Measurements from ENCODE around the gene DENND6B.

- TF ChIP-seq PATZ1 (CRISPR knock-in tag; IDR thresholded peaks at IDR 0.05; ENCODE audit: borderline replicate concordance) (no peak), ZNF70 (CRISPR knock-in tag; IDR thresholded peaks at IDR 0.05) (no peak), CSDC2 (CRISPR knock-in tag; IDR thresholded peaks at IDR 0.05) (no peak), ARNTL (CRISPR knock-in tag; IDR thresholded peaks at IDR 0.05; ENCODE audit: borderline replicate concordance, low read depth) (no peak), TCF4 (CRISPR knock-in tag; IDR thresholded peaks at IDR 0.05; ENCODE audit: borderline replicate concordance) (no peak), ISL1 (CRISPR knock-in tag; IDR thresholded peaks at IDR 0.05) (no peak)
- TF ChIP-seq, protein P1, sequence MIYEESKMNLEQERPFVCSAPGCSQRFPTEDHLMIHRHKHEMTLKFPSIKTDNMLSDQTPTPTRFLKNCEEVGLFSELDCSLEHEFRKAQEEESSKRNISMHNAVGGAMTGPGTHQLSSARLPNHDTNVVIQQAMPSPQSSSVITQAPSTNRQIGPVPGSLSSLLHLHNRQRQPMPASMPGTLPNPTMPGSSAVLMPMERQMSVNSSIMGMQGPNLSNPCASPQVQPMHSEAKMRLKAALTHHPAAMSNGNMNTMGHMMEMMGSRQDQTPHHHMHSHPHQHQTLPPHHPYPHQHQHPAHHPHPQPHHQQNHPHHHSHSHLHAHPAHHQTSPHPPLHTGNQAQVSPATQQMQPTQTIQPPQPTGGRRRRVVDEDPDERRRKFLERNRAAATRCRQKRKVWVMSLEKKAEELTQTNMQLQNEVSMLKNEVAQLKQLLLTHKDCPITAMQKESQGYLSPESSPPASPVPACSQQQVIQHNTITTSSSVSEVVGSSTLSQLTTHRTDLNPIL (CRISPR knock-in tag; IDR thresholded peaks at IDR 0.05; ENCODE audit: low read depth), result no peak
Observed at GRCh38 chr22:50301581-50301991, 25.2 kb downstream of the DENND6B start.
